ENCODE results near the gene SNRK. TPM values are rescaled to one million over a fixed set of nuclear protein-coding genes. Genes with fewer than 3 reads are reported as not detected.

The SNRK gene
- total RNA-seq, 1 experiment from 2014 or later: 25.4 TPM

DNA sequence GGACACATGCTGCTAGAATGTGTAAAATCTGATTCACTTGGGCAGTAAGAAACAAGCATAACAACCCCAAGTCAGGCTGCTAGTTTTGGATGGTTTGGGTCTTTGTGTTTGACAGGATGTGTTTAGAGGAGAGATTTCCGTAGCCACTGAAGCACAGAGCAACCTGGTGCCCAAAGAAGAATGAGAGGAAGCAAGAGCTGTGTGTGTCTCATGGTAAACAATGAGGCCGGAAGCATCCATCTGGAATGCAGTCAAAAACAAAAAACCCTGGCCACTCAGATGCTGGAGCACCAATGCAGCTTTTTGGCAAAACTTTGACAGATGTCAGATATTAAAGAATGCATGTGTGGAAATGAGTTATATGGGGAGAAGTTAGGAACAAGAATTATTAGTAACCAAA lies 39.4 kb upstream of the SNRK start:
- no peaks in the 10 kb centered on the region for H3K4me1 ChIP-seq
- DNase-seq: no peak
- no peaks in the 10 kb centered on the region for H3K9me3 ChIP-seq
- no peaks in the 10 kb centered on the region for H3K4me1 Mint-ChIP-seq (ENCODE audit: low read depth, unreplicated experiment)
- intact Hi-C loops (cut with micrococcal nuclease; ENCODE audit: unreplicated experiment): no loop called here
- H3K9me3 Mint-ChIP-seq (ENCODE audit: unreplicated experiment): no peaks in the 10 kb centered on the region
- no peak overlapping the region for H3K4me3 Mint-ChIP-seq (ENCODE audit: unreplicated experiment)
- CTCF ChIA-PET: no interaction called here
- BruUV-seq (replicated peaks): no TSS peak
- H3K27me3 ChIP-seq (replicated peaks; ENCODE audit: control insufficient read depth, insufficient read depth, low read length): no peaks in the 10 kb centered on the region
- no peak overlapping the region for H3K4me3 ChIP-seq (ENCODE audit: low read depth, low read length)
- peaks cover 18% of the 10 kb centered on the region for H3K27me3 Mint-ChIP-seq (ENCODE audit: insufficient read depth, unreplicated experiment)
- no peaks in the 10 kb centered on the region for H3K36me3 ChIP-seq (ENCODE audit: control insufficient read depth, insufficient read depth, low read length)
- H3K36me3 Mint-ChIP-seq (ENCODE audit: insufficient read depth, unreplicated experiment): no peaks in the 10 kb centered on the region
- H3K27ac Mint-ChIP-seq (ENCODE audit: unreplicated experiment): no peak overlapping the region
- POLR2A ChIA-PET: no interaction called here
- TF ChIP-seq, protein P1, sequence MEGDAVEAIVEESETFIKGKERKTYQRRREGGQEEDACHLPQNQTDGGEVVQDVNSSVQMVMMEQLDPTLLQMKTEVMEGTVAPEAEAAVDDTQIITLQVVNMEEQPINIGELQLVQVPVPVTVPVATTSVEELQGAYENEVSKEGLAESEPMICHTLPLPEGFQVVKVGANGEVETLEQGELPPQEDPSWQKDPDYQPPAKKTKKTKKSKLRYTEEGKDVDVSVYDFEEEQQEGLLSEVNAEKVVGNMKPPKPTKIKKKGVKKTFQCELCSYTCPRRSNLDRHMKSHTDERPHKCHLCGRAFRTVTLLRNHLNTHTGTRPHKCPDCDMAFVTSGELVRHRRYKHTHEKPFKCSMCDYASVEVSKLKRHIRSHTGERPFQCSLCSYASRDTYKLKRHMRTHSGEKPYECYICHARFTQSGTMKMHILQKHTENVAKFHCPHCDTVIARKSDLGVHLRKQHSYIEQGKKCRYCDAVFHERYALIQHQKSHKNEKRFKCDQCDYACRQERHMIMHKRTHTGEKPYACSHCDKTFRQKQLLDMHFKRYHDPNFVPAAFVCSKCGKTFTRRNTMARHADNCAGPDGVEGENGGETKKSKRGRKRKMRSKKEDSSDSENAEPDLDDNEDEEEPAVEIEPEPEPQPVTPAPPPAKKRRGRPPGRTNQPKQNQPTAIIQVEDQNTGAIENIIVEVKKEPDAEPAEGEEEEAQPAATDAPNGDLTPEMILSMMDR (IDR thresholded peaks at IDR 0.05; ENCODE audit: insufficient read depth in 1 of 2, low read depth in 1 of 2, low read length in 1 of 2, severe bottlenecking in 1 of 2, unreplicated experiment in 1 of 2): no peak

DNA sequence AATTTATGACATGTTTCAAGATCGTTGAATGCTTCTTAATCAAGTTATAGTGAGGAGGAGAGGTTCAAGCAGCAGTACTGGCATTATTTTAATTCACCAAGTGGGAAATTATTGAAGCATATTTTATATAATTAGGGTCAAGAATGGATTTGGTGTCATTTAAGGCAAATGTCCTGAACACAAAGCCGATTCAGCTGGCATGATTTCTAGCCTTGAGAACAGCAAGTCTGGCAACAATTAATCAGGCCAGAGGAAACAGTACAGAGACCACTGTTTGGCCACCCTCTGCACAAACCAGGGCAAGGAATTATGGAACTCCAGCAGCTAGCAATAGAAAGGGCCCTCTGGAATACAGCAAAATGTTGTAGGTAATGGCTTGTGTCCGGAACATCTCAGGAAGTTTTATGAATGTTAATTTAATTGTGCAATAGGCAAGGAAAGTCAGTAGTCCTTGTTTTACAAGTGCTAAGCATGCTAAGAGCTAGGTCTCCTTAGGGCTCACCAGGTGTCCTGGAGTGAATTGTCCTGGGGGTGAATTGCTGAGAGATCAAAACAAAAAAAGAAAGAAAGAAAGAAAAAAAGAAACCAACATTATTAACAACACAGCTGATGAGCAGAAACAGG lies 38.7 kb upstream of the SNRK start:
- H3K27me3 ChIP-seq (replicated peaks; ENCODE audit: control insufficient read depth, insufficient read depth, low read length): no peaks in the 10 kb centered on the region
- Mint-ChIP-seq H3K27me3 (ENCODE audit: insufficient read depth, unreplicated experiment) (peaks cover 21% of the 10 kb centered on the region), H3K36me3 (ENCODE audit: insufficient read depth, unreplicated experiment) (no peaks in the 10 kb centered on the region), H3K27ac (ENCODE audit: unreplicated experiment) (no peak overlapping the region), H3K4me3 (ENCODE audit: unreplicated experiment) (no peak overlapping the region), H3K9me3 (ENCODE audit: unreplicated experiment) (no peaks in the 10 kb centered on the region), H3K4me1 (ENCODE audit: low read depth, unreplicated experiment) (no peaks in the 10 kb centered on the region)
- CTCF ChIA-PET: no interaction called here
- H3K36me3 ChIP-seq (ENCODE audit: control insufficient read depth, insufficient read depth, low read length): no peaks in the 10 kb centered on the region
- no peaks in the 10 kb centered on the region for H3K4me1 ChIP-seq
- POLR2A ChIA-PET: no interaction called here
- no TSS peak for BruUV-seq (replicated peaks)
- TF ChIP-seq, protein P1 (IDR thresholded peaks at IDR 0.05; ENCODE audit: insufficient read depth in 1 of 2, low read depth in 1 of 2, low read length in 1 of 2, severe bottlenecking in 1 of 2, unreplicated experiment in 1 of 2): no peak
- DNase-seq: no peak
- no peak overlapping the region for H3K4me3 ChIP-seq (ENCODE audit: low read depth, low read length)
- intact Hi-C loops (cut with micrococcal nuclease; ENCODE audit: unreplicated experiment): no loop called here
- no peaks in the 10 kb centered on the region for H3K9me3 ChIP-seq

DNA sequence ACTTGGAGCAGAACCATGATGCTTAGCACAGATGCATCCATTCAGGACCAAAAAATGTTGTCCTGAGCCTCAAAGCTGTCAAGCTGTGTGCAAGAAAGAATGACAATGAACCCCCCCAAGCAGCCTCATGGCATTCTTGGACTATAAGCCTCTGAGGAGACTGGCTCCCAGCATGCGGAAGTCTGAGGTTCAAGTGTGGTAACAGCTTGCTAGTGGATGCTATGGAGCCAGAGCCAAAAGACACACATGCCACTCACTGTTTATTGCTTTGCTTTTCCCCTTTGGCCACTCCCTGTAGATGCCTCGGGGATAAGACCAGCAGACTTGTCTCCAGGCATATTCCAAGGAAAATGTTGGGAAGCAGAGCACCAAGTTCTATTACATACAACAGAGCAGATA lies 38.2 kb upstream of the SNRK start:
- H3K4me1 Mint-ChIP-seq (ENCODE audit: low read depth, unreplicated experiment): no peaks in the 10 kb centered on the region
- TF ChIP-seq, protein P1 (IDR thresholded peaks at IDR 0.05; ENCODE audit: insufficient read depth in 1 of 2, low read depth in 1 of 2, low read length in 1 of 2, severe bottlenecking in 1 of 2, unreplicated experiment in 1 of 2): no peak
- H3K9me3 ChIP-seq: no peaks in the 10 kb centered on the region
- H3K4me1 ChIP-seq: no peaks in the 10 kb centered on the region
- DNase-seq: no peak
- no peaks in the 10 kb centered on the region for H3K9me3 Mint-ChIP-seq (ENCODE audit: unreplicated experiment)
- intact Hi-C loops (cut with micrococcal nuclease; ENCODE audit: unreplicated experiment): no loop called here
- peaks cover 24% of the 10 kb centered on the region for H3K27me3 Mint-ChIP-seq (ENCODE audit: insufficient read depth, unreplicated experiment)
- no peak overlapping the region for H3K27ac Mint-ChIP-seq (ENCODE audit: unreplicated experiment)
- no TSS peak for BruUV-seq (replicated peaks)
- H3K36me3 ChIP-seq (ENCODE audit: control insufficient read depth, insufficient read depth, low read length): no peaks in the 10 kb centered on the region
- H3K27me3 ChIP-seq (replicated peaks; ENCODE audit: control insufficient read depth, insufficient read depth, low read length): no peaks in the 10 kb centered on the region
- no peak overlapping the region for H3K4me3 Mint-ChIP-seq (ENCODE audit: unreplicated experiment)
- no peaks in the 10 kb centered on the region for H3K36me3 Mint-ChIP-seq (ENCODE audit: insufficient read depth, unreplicated experiment)
- POLR2A ChIA-PET: no interaction called here
- CTCF ChIA-PET: no interaction called here
- H3K4me3 ChIP-seq (ENCODE audit: low read depth, low read length): no peak overlapping the region

All from Caco-2 (cell line).